ENCODE measurements around the gene BAIAP2L2. TPM values are rescaled to one million over a fixed set of nuclear protein-coding genes. Genes with fewer than 3 reads are reported as not detected.

BAIAP2L2 gene
- total and polyA plus RNA-seq, 2 experiments from 2014 or later = 4.4 to 8.2 TPM

- H2AFZ ChIP-seq = no peak within 1 kb of the TSS
- no peaks in the 10 kb centered on the region for H3K79me2 ChIP-seq
- TF ChIP-seq EZH2phosphoT487 (IDR thresholded peaks at IDR 0.05; ENCODE audit: low read depth, severe bottlenecking, unreplicated experiment) = no peak
- no peak for TF ChIP-seq EZH2 (IDR thresholded peaks at IDR 0.05; ENCODE audit: borderline replicate concordance)
- TF ChIP-seq CTCF (IDR thresholded peaks at IDR 0.05; ENCODE audit: poor library complexity) = no peak
- H3K4me3 ChIP-seq = no peak within 1 kb of the TSS
- no peaks in the 10 kb centered on the region for H3K36me3 ChIP-seq (replicated peaks; ENCODE audit: insufficient read depth, low read depth)
- H3K4me1 ChIP-seq (ENCODE audit: insufficient read depth) = peaks cover 11% of the 10 kb centered on the region
- no peak within 1 kb of the TSS for H3K4me2 ChIP-seq
- no peaks in the 10 kb centered on the region for H3K9me2 ChIP-seq (replicated peaks; ENCODE audit: insufficient read depth)
- no peak within 1 kb of the TSS for H3K27ac ChIP-seq
- no peaks in the 10 kb centered on the region for H4K20me1 ChIP-seq (ENCODE audit: insufficient read depth, poor library complexity, severe bottlenecking)
- H3K27me3 ChIP-seq = peaks cover 14% of the 10 kb centered on the region
- DNase-seq (ENCODE audit: low spot score) = no peak
- 62% methylated on average over 15 of the region's 16 CpGs for WGBS (ENCODE audit: low lambda C conversion rate, missing lambda C conversion rate)
- H3K9me3 ChIP-seq (ENCODE audit: low read depth) = no peaks in the 10 kb centered on the region
Measured at GRCh38 chr22:38083931-38084631, 26.4 kb downstream of the BAIAP2L2 start, which contains the start of gene SLC16A8. Gene SLC16A8, minus strand, starts transcription at chr22:38084184. Its CDS starts 1,311 bp downstream, at chr22:38082873.

GRCh38 chr22:38082986-38083710 lies 27.3 kb downstream of the BAIAP2L2 start:
- Histone ChIP-seq H4K20me1 (ENCODE audit: insufficient read depth, poor library complexity, severe bottlenecking) (no peaks in the 10 kb centered on the region), H3K4me1 (ENCODE audit: insufficient read depth) (peaks cover 11% of the 10 kb centered on the region), H3K27me3 (peaks cover 14% of the 10 kb centered on the region), H3K9me3 (ENCODE audit: low read depth) (no peaks in the 10 kb centered on the region), H3K9me2 (replicated peaks; ENCODE audit: insufficient read depth) (no peaks in the 10 kb centered on the region), H3K79me2 (no peaks in the 10 kb centered on the region), H3K36me3 (replicated peaks; ENCODE audit: insufficient read depth, low read depth) (no peaks in the 10 kb centered on the region), H2AFZ (no peak overlapping the region), H3K4me3 (no peak overlapping the region), H3K27ac (no peak overlapping the region), H3K4me2 (no peak overlapping the region)
- 84% methylated on average over 24 of the region's 24 CpGs for WGBS (ENCODE audit: low lambda C conversion rate, missing lambda C conversion rate)
- TF ChIP-seq CTCF (IDR thresholded peaks at IDR 0.05; ENCODE audit: poor library complexity) (no peak), EZH2phosphoT487 (IDR thresholded peaks at IDR 0.05; ENCODE audit: low read depth, severe bottlenecking, unreplicated experiment) (no peak), EZH2 (IDR thresholded peaks at IDR 0.05; ENCODE audit: borderline replicate concordance) (no peak)
- no peak for DNase-seq (ENCODE audit: low spot score)

GRCh38 chr22:38081941-38082828 lies 28.3 kb downstream of the BAIAP2L2 start:
- Histone ChIP-seq H3K79me2 (no peaks in the 10 kb centered on the region), H3K27ac (no peak overlapping the region), H3K9me3 (ENCODE audit: low read depth) (no peaks in the 10 kb centered on the region), H3K4me1 (ENCODE audit: insufficient read depth) (peaks cover 11% of the 10 kb centered on the region), H3K27me3 (peaks cover 14% of the 10 kb centered on the region), H2AFZ (no peak overlapping the region), H3K4me3 (no peak overlapping the region), H3K9me2 (replicated peaks; ENCODE audit: insufficient read depth) (no peaks in the 10 kb centered on the region), H4K20me1 (ENCODE audit: insufficient read depth, poor library complexity, severe bottlenecking) (no peaks in the 10 kb centered on the region), H3K4me2 (peak overlapping the region; percentile 86), H3K36me3 (replicated peaks; ENCODE audit: insufficient read depth, low read depth) (no peaks in the 10 kb centered on the region)
- no peak for TF ChIP-seq EZH2phosphoT487 (IDR thresholded peaks at IDR 0.05; ENCODE audit: low read depth, severe bottlenecking, unreplicated experiment)
- TF ChIP-seq CTCF (IDR thresholded peaks at IDR 0.05; ENCODE audit: poor library complexity) = no peak
- no peak for TF ChIP-seq EZH2 (IDR thresholded peaks at IDR 0.05; ENCODE audit: borderline replicate concordance)
- 81% methylated on average over 39 of the region's 52 CpGs for WGBS (ENCODE audit: low lambda C conversion rate, missing lambda C conversion rate)
- DNase-seq (ENCODE audit: low spot score) = no peak

Measured in hepatocyte (in vitro differentiated cells).